Activated T-helper 1 cell treated with Interleukin-2 at 50 U/mL for 16 hours (primary cell): Measurements from ENCODE around the gene CYSTM1.
"Not testable (repeated sequence)": the region's sequence is repeated elsewhere in the genome, so short reads cannot be mapped to it uniquely, and the experiment has no call there.

ENCODE experiments used
- DNase-seq: peaks from one replicate; pipeline ENCODE4 v3.0.0-alpha.2; 2020; ENCODE audit warnings: low read depth

The CYSTM1 gene

GRCh38 chr5:140150201-140150600, 24.8 kb upstream of the CYSTM1 start:
- no peak for DNase-seq

DNA sequence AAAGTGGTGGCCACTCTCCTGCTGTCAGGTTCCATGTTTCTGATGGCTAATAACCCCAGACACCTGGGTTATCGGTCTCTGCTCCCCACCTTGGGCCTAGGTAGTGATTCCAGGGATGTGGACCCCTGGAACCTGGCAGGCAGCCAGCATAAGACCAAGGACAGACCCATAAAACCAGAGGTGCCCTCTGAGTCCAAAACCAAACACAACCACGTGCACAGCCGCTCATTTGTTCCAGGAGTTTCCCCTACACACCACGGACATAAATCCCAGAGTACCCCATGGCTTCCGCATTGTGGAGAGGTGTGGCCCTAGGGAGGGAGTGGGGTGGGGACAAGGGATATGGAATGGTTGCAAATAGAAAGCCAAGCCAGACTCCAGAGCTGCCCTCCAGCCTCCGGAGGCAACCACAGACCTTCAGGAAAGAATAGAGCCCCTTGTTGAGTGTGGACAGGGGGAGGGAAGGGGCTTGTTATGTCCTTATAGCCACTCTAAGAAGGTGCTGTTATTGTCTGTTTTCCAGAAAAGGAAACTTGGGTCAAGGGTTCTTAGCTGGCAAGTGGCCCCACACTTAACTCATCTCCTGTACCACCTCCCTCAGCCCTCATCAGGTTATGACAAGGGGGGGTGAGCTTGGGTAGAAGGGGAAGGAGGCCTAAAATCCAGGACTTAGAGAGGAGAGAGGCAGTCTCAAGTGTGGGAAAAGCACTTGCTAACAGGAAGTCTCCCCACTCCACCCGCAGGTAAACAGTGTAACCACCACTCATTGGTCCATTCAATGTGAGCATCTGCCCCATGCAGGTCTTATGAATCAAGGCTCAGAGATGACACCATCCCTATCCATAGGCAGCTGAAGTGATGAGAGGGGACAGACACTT, 23.6 kb upstream of the CYSTM1 start:
- no peak for DNase-seq

DNA sequence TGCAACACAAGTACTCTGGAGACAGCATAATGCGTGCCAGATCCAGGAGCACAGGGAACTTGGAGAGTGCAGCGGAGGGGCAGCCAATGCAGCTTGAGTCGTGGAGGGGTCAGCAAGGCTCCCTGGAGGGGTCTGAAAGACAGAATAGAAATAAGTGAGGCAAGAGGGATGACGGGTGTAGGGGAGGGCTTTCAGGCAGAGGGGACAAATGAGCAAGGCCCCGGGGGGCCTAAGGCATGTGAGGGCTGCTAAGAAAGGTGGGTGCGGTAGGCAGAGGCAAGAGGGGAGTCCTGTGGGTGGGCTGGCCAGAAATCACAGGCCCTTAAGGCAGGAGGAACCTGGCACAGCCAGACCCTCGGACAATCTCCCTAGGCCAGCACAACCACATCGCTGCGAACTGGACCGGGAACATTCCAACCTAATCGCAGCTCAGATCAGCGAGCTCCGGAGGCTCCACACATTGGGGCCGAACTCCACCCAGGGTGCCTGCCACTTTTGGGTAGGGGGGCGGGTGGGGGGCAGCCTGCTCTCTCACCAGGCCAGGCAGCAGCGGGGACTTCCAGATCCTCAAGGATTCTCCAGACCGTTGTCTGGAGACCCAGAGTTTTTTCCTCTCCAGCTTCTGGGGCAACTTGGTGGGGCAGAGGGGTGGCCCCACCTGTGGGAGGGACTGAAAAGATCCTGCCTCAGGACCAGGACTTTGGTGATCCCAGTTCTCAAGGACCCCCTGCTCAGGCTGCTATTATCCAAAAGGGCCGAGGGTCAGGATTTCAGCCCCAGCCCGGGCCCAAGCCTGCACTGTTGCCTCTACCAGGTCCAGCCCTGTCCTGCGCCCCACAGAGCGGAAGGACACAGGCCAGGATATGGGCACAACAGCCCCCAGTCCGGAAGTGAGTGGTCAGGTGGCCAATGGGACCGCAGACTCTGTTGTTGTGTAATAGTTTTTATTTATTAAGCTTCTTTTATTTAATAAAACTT, 22.7 kb upstream of the CYSTM1 start:
- no peak for DNase-seq

- DNase-seq, result no peak
Observed at GRCh38 chr5:140153255-140153654, 21.7 kb upstream of the CYSTM1 start.

GRCh38 chr5:140153905-140154304, 21.1 kb upstream of the CYSTM1 start:
- no peak for DNase-seq

DNA sequence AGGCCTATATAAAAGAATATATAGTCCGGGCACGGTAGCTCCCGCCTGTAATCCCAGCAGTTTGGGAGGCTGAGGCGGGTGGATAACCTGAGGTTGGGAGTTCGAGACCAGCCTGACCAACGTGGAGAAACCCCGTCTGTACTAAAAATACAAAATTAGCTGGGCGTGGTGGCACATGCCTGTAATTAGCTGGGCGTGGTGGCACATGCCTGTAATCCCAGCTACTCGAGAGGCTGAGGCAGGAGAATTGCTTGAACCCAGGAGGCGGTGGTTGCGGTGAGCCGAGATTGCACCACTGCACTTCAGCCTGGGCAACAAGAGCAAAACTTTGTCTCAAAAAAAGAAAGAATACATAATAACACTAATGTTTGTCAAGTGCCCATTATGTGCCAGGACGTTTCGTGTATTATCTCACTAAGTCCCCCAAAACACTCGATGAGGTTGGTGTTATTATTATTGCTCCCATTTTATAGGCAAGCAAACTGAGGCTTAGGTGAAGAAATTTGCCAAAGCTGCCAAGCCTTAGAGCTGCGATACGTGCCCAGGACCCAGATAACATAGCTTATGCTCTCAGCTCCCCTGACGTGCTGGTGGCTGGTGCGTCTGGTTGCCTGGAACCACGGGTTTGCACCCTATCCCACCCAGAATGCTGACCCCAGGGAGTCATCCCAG, 20.1 kb upstream of the CYSTM1 start:
- DNase-seq, result not testable (repeated sequence)

GRCh38 chr5:140157032-140157781, 17.8 kb upstream of the CYSTM1 start:
- peak; percentile 71 for DNase-seq

DNA sequence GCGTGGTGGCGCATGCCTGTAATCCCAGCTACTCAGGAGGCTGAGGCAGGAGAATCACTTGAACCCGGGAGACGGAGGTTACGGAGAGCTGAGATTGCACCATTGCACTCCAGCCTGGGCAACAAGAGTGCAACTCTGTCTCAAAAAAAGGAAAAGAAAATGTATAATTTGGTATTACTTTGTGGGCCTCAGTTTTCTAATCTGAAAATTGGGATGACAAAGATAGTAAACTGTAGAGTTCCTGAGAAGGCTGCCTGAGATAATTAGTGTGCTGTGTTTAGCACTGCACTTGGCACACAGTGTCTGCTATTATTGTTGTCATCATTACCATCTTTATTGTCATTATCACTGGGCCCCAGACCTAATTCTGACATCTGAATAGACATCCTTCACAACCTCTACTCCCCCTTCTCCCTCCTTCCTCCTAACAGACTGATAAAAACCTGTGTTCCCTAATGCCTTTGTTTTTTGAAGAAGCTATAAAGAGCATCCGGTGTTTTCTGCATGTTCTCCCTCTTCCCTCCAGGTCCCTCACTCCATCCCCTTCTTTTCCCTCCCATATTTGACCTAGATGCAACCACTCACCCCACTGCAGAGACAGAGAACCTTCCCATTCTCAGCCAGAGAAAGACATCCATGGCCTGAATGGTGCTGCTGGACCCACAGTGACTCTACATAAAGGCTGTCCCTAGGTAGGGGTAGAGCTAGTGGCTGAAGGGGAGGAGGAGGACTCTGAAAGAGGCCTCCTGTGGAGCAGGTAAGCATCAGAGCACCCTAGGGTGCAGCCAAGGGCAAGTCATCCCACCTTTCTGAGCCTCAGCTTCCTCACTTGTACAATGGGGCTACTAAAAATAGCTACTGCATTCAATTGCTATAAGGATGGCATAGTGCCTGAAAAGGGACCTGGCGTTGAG, 15.7 kb upstream of the CYSTM1 start:
- no peak for DNase-seq

- no peak for DNase-seq
Observed at GRCh38 chr5:140162275-140162674, 12.7 kb upstream of the CYSTM1 start.

- no peak for DNase-seq
Observed at GRCh38 chr5:140162781-140163180, 12.2 kb upstream of the CYSTM1 start.

GRCh38 chr5:140165101-140165922, 9.7 kb upstream of the CYSTM1 start:
- no peak for DNase-seq

DNA sequence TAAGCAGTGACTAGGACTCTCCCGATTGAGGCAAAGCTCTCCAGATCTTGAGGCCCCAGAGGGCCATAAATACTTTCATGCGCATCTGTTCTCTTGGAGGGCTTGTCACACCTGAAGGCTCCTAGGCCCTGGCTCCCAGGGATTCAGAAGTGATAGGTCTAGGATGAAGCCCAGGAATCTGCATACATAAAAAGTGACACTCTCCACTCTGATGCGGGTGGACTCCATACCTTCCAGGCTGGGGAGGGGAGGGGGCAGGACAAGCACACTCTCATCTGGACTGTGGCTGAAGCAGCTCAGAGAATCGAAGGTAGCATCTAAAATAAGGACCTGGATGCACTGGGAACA, 9.1 kb upstream of the CYSTM1 start:
- no peak for DNase-seq

DNA sequence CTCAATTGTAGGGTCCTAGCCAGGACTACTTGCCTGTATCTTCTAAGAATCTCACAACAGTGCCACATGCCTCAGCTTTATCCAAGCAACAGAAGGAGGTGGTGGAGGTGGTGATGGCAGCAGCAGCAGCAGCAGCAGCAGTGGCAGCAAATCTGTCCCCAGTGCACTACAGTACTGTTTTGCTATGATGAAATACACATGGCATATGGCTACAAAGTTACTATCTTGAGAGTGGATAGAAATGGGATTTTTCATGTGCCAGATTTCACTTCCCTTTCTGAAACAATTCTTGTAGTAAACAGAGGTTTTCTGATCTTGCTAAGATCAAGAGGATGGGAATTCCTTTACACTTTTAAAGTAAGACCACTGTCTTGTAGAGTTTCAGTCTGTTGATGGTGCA, 8.1 kb upstream of the CYSTM1 start:
- no peak for DNase-seq

DNA sequence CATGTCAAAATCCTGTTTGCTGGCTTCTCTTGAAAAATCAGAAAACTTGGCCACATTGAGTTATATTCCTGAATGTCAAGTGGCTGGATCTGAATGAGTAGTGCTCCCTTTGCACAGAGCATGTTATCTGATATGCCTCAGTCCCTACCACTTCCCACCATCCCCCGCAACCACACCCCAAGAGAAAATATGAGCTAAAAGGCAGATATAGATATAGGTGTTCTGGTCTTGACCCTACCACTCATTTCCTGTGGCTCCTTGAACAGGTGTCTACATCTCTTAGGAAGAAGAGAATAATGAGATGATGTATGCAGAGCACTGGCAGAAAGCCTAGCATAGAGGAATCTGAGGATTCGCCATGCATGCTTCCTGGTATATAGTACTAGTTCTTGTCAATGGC, 6.6 kb upstream of the CYSTM1 start:
- DNase-seq, result no peak

GRCh38 chr5:140169410-140169809, 5.6 kb upstream of the CYSTM1 start:
- DNase-seq, result no peak

- no peak for DNase-seq
Observed at GRCh38 chr5:140172483-140172882, 2.5 kb upstream of the CYSTM1 start.

DNA sequence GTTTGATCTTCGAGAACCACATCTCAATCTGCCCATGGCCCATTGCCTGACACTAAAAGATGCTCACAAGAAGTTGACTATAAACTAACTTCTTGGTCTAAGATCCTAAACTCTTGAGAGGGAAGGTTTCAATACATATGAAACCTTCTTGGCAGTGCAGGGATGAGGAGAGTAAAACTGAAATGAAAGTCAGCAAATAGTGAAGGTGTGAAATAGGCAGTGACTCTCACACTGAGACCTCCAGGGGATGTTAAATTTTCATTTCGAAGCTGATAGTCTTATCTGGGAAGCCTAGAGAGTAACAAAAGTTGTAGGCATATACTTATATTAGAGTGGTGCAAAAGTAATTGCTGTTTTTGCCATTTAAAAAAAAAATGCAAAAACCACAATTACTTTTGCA, 974 bp upstream of the CYSTM1 start:
- DNase-seq, result no peak

DNA sequence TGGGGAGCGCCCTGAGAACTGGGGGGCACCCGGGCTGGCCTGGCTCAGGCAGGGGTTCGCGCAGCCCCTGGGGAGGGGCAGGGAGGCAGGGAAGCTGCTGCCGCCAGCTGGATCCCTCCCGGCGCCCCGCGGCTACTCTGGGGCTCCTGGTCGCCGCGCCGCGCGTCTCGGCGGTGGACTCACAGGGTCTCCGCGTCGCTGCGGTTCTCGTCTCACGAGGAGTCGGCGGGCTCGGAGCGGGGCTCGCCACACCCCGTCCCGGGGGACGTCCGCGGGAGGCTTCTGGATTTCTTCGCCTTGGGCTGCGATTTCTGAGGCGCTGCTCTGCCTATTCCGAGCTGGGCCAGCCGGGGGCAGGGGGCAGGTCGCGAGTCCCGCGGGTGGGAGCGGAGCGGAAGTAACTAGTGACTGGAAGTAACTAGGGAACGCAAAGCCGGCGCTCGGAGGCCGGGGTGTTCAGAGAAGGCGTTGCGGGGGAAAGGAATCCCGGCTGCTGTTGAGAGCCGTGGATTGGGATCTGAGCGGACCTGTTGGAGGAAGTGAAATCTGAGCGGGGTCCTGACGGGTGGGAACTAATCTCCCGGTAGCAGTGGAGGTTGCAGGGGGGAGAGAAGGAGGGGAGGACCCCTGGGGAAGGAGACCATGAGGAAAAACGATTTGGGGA, 511 bp downstream of the CYSTM1 start:
- peak; percentile 42 for DNase-seq

DNA sequence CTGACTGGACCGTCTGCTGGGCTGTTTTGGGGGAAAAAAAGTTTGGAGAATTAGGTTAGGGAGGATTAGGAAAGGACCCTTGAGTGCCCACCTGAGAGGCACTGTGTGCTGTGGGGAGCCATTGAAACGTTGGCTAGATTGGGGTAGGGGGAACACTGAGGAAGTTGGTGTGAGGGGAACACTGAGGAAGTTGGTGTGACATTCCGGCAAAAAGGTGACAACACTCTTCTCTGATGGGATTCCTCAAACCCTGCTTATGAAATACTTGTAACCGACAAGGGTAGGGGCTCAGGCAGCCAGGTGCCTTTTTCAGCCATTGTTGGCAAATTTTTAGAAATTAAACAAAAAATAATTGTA, 1.0 kb downstream of the CYSTM1 start:
- no peak for DNase-seq
